Activated CD4-positive, alpha-beta T cell treated with anti-CD3 and anti-CD28 coated beads, Interleukin-2, amount 50 U/mL, for 24 hours (primary cell): ENCODE results near the gene CPSF4L.

Experiments used
- DNase-seq, 2 donors: peaks; one replicate each; pipeline ENCODE4 v3.0.0-alpha.2; 2020; ENCODE audit warnings: low read depth in 1 of 2, low spot score in 1 of 2

Gene CPSF4L

DNA sequence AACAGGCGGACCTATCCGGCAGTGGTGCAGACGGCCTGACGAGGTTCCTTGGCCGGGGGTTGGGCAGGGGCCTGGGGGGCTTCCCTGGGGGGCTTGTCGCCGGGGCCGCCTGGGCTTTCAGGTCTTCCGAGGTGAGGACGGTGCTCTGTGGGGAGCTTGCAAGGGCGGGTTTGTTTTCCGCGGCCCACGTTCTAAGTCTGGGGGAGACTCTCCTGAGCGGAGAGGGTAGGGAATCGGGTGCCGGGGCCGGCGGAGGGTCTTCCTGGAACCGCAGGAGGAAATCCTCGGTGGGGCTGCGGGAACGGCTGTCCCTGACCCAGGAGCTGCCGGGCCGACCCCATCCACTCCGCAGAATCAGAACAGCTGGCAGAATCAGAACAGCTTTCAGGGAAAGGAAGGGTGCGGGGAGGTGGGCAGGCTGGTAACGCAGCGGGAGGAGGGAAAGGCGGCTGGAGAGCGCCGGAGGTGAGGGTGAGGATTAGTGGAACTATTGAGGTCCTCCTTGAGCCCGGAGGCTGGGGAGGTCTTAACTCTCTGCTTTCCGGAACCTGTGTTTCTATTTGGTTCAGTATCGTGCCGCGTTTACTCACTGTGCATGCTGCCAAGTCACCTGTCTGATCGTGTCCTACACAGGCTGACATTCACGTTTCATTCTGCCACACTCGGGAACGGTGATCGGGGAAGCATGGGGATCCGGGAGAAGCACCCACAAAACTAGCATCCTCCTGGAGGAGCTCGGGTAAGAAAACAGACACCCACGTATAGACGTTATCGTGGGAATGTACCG, 28.9 kb downstream of the CPSF4L start:
- DNase-seq = peak; percentile 19 to 31

DNA sequence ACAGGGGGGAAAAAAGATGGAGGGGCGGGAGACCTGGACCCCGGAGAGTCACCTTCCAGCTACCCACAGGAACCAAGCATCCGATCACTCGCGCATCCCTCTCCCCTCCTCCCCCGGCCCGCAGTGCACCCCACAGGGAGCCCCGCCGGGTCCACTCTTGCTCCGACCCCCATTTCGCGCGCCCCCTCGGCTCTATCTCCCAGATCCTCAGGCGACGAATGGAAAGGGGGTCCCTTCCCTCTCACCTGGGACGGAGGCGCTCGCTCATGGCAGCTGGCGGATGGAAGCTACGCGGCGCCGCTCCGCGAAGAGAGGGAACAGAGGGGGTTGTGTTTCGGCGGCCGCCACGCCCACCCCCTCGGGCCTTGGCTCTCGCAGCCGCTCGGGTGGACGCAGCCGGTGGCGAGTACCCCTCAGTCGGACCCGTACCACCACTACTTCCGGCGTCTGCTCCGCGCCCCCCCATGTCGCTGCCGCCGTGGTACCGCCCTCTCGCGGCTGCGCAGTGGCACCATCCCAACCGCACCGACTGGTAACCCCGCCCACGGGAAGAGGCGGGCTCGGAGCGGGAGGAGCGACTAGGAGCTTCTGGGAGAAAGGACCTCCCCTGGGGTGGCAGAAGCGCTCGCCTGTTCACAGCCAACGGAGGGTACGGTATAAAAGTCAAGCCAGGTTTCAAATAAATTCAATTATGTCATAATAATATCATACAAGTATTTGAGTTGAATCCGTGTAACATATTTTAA, 29.7 kb downstream of the CPSF4L start:
- peak; percentile 95 to 97 for DNase-seq

DNA sequence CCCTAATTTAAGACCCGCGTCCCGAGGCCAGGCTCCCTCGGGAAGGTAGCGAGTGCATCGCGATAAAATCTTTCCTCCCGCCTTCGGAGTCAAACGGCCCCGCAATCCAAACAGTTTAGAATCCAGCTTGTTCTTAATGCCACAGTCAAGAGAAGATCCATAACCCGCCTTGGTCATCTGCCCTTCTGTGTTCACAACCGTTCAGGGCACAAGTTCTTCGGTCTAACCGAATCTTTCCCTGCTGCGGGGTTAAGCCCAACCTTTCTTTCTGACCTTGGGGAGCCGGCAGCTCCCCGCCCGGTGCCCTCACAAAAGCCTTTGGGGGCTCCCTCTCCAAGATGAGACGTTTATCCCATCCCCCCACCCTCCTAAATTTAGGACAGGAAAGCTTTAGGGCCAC, 30.3 kb downstream of the CPSF4L start:
- DNase-seq = no peak

DNA sequence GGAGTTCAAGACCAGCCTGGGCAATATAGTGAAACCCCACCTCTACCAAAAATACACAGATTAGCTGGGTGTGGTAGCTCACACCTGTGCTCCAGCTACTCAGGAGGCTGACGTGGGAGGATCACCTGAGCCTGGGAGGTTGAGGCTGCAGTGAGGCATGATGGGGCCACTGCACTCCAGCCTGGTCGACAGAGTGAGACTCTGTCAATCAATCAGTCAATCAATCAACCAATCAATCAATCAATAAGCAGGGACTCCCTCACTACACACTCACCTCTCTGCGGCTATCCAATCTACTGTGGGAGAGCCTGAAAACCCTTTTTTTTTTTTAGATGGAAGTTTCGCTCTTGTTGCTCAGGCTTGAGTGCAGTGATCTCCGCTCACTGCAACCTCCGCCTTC, 31.6 kb downstream of the CPSF4L start:
- DNase-seq = no peak

DNA sequence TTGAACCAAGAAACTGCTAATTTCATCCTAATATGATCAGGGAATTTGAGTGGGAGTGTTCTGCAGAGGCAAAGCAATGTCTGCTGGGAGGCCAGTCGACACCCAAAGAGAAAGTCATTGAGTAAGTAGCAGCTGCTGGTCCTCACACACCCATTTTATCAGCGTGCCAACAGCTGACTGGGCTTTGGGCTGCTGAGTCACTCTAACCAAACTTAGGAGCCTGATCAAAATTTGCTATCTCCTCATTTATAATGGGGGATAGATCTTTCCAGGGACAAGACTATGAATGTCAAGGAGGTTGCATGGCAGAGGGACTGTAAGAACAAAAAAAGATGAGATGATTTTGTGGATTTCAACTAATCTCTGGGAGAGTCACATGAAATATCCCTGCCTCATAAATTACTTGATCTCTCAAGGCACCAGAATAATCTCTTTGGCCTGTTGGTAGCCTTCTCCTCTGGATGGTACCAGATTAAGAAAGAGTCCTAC, 32.9 kb downstream of the CPSF4L start:
- no peak for DNase-seq

DNA sequence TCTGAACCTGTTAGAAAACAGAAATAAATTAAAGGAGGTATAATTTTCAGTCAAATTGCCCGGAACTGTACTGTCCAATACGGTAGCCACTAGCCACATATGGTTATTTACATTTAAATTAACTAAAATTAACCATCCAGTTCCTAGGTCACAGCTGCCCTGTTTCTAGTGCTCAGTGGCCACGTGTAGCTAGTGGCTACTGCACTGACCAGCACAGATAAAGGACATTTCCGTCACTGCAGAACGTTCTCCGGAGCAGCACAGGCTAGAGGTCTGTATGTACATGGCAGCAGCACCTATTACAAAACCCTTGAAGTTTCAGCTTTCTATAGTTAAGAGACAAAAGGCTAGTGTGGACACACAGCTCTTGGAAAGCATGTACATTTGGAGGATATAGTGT, 33.7 kb downstream of the CPSF4L start:
- DNase-seq = no peak

DNA sequence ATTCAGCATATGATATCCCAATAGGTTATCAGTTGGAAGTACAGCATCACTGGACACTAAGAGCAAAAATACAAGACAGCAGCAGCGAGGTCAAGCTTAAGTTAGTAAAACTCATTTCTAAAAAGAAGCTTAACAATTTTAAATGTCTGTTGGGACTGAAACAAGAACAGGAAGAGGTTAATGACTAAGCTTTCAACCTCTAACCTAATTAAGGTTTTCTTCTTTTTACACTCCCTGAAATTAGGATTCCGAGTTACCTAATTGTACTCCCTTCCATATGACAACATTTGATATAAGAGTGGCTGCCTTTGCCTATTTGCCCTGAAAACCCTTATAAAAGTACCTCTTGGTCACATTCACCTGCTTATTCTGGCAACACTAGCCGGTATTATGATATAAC, 34.3 kb downstream of the CPSF4L start:
- no peak for DNase-seq

DNA sequence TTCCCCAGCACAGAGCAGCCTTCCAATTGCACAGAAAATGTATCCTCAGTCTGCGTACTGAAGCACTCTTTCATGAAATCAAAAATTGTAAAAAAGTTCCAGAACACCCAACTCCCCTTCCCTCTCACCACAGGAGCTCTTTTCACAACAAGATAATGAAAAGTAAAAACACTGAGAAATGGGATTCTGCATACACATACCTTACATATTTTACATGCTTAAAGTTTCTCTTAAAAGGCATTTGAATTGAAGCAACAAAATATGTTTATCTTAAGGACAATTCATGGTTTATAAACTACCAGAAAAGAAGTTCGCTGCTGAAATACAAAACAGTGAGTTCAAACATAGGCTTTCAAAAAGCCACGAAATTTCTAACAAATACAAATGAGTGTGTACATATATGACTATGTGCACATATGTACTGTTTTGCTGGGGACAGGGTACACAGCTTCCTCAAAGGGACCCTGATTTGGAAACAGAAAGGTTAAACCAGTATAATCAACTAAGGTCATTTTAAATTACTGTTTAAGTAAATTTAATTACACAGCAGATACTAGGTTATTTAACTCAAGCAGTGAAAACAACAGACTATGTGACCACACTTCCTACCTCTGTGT, 35.0 kb downstream of the CPSF4L start:
- no peak for DNase-seq

DNA sequence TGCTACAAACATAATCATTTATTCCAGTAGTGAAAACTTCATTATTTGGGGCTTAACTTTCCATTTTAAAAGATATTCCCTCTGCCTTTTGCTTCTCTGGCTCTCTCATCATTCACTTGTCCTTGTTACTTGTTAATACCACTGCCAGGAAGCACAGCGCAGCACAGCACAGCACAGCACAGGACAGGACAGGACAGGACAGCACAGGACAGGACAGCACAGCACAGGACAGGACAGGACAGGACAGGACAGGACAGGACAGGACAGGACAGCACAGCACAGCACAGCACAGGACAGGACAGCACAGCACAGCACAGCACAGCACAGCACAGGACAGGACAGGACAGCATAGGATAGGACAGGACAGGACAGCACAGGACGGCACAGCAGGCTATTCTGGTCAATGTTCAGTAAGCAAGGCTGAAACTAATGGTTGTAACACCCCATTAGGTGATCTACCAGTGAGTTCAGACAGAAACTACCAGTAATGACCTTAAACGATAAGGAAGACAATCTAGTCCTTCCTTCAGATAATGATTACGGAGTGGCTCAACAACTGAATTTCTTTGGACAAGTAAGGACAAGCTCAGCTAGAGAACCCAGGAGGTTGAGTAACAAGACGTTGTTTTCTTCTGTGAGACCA, 36.9 kb downstream of the CPSF4L start:
- no peak for DNase-seq

DNA sequence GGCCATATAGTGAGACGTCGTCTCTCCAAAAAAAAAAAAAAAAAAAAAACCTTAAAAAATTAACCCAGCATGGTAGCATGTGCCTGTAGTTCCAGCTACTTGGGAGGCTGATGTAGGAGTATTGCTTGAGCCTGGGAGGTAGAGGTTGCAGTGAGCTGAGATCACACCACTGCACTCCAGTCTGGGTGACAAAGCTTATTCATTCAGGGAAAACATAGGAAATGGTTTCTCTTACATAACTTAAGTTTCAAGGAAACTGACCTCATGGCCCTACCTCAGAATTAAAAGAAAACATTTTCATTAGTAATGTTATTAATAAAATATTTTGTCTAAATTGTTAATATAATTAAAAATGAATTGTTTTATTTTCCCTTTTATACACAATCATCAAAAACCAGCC, 37.4 kb downstream of the CPSF4L start:
- no peak for DNase-seq

DNA sequence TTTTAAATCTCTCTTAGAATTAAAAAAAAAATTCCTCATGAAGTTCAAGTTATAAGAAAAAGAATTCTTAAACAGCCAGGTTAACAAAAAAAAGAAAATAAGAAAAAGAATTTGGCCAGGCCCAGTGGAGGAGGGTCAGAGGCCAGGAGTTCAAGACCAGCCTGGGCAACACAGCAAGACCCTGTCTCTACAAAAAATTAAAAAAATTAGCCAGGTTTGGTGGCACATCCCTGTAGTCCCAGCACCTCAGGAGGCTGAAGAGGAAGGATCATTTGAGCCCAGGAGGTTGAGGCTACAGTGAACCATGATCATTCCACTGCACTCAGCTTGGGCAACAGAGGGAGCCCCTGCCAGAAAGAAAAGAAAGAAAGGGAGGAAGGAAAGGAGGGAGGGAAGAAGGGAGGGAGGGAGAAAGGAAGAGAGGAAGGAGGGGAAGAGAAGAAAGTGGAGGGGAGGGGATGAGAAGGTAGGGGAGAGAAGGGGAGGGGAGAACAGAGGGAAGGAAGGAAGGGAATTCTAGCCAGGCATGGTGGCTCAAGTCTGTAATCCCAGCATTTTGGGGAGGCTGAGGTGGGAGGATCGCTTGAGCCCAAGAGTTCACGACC, 38.0 kb downstream of the CPSF4L start:
- no peak for DNase-seq

DNA sequence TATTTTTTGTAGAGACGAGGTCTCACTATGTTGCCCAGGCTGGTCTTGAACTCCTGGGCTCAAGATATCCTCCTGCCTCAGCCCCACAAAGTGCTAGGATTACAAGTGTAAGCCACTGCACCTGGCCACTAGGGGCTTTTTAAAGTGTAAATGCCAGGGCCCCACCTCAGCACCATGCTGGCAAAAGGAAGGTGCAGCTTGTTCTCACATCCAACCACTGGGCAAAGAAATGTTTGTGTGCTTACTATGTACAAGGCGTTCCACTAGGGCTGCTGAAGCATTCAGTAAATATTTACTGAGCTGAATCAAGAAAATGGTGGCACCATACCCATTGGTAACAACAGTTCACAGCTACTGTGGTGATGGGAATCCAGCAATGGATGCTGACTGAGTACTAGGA, 46.2 kb downstream of the CPSF4L start:
- DNase-seq = no peak

DNA sequence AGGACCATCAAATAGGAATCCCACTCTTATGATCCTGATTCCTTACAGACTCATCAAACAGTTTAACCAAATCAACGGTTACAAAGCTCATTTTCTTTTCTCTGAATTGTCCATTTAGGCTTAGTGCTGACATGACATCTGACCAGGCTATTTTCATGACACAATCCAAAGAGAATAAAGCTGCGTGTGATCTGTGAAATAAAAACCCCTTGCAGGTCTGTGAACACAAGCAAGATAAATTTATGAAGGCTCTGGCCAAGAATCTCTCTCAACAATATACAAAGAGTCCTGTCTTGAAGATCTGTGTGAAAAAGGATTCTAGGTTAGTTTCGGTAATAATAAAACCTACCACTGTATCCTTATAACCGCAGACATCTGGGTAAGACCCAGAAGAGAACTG, 46.8 kb downstream of the CPSF4L start:
- DNase-seq = no peak

DNA sequence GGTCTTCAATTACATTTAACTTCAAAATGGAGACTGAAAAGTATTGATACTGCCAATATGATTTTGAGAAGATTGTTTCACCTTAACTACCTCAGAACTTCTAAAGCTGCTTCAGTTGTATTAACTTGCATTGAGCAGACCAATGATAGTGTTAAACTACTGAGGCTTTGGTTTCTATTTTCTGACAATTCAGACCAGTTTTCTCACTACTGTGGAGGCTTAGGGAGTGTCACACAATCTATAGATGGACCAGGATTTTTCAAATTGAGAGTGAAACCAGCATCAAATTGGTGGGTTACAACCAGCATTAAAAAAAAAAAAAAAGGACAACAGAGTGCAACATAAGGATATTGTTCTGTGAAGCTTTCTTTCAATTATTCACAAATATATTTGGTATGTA, 47.7 kb downstream of the CPSF4L start:
- DNase-seq = no peak

DNA sequence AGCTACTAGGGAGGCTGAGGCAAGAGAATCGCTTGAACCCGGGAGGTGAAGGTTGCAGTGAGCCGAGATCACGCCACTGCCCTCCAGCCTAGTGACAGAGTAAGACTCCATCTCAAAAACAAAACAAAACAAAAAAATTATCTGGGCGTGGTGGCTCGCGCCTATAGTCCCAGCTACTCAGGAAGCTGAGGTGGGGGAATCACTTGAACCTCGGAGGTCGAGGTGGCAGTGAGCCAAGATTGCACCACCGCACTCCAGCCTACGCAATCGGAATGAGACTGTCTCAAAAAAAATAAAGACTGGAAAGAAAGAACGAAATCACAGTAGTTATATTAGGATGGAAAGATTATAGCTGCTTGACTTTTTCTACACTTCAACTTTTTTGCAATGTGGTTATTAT, 49.9 kb downstream of the CPSF4L start:
- no peak for DNase-seq

DNA sequence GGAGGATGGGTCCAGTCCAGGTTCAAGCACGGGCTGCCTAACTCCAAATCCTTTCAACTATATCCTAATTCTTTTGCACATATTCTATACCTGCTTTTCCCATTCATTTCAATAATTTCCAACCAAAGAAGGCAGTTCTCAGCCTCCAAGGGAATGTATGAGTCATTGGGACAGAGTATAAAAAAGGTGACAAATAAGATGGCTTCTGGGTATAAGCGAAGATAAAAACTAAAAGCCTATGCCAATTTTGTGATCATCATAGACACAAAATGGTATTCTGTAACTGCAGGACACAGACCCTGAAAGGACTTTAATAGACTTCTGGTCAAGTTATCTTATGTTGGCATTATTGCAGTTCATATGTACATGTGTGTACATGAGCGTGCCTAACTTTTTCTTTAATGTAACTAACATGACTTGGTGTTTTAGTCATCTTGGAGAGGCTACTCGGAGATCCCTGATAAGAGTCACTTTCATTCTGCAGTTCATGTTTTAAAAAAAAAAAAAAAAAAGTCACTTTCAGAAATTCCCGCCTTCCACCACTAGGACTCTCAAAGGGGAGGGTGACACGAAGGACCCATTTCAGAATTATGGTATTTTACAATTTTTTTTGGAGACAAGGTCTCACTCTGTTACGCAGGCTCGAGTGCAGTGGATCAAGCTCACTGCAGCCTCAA, 51.5 kb downstream of the CPSF4L start:
- no peak for DNase-seq

DNA sequence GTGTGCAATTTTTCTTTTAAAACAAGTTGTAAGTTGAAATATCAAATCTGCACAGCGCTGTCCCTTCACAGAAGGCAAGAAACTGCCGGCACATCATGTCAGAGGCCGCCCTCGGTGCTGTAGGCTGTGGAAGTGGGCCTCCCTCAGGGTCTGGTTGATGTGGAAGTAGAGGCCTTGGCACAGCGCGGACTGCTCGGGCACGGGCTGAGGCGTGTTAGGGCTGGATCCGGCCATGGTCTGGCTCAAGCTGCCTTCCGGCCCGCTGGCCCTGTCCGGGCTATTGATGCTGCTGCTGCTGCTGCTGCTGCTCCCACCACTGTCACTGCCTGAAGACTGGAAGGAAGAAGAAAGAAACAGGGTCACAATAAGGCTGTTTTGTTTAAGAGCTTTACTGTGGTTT, 52.2 kb downstream of the CPSF4L start:
- no peak for DNase-seq

DNA sequence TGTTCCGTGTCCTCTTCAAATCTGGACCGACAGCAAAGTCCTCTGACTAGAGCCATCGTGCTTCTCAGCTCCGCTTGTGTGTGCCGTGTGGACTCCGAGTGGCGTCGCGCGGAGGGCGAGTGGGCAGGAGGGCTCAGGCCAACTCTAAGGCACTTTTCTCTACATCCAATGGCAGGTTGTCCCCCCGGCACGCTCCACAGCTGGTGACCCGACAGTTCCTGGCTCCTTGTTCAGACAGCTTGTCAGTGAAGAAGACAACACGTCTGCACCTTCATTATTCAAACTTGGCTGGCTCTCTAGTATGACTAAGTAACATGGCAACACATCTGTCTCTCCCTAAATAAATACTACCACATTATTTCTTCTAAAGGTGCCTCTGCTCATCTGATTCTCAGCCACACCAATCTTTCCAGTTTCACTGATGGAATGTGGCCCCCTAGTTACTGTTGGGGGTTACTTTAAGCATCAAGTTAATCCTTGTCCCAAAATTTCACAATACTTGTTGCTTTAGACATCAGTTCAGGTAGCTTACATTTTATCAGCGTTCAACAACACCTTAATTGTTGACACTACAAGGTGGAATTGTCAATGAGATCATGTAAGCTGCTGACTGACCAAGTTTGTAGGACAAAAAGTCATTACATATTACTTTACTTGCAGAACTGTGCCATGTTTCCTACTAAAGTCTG, 53.4 kb downstream of the CPSF4L start:
- DNase-seq = no peak

DNA sequence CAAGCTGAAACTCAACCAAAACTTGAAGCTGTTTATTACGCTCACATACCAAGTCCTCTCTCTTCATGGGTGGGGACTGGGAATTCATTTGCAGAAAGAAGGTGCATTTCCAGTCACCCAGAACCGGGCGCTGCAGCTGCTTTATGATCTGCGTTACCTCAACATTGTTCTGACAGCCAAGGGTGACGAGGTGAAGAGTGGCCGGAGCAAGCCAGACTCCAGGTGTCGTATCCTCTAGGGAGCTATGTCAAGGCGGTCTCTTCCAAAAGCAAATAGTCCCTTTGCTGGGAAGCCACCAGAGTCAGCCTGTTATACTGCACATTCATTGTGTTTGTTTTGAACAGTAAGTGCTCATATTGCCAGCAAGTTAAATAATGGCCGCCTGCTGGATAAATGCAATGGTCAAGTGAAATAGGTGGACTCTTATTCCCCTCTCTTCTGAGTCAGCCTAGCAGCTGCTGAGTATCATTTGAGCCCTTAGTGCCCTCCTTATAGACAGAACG, 56.2 kb downstream of the CPSF4L start:
- DNase-seq = no peak
